ENCODE measurements around the gene SLF2. TPM values are rescaled to one million over a fixed set of nuclear protein-coding genes. Genes with fewer than 3 reads are reported as not detected.

Gene SLF2, protein sequence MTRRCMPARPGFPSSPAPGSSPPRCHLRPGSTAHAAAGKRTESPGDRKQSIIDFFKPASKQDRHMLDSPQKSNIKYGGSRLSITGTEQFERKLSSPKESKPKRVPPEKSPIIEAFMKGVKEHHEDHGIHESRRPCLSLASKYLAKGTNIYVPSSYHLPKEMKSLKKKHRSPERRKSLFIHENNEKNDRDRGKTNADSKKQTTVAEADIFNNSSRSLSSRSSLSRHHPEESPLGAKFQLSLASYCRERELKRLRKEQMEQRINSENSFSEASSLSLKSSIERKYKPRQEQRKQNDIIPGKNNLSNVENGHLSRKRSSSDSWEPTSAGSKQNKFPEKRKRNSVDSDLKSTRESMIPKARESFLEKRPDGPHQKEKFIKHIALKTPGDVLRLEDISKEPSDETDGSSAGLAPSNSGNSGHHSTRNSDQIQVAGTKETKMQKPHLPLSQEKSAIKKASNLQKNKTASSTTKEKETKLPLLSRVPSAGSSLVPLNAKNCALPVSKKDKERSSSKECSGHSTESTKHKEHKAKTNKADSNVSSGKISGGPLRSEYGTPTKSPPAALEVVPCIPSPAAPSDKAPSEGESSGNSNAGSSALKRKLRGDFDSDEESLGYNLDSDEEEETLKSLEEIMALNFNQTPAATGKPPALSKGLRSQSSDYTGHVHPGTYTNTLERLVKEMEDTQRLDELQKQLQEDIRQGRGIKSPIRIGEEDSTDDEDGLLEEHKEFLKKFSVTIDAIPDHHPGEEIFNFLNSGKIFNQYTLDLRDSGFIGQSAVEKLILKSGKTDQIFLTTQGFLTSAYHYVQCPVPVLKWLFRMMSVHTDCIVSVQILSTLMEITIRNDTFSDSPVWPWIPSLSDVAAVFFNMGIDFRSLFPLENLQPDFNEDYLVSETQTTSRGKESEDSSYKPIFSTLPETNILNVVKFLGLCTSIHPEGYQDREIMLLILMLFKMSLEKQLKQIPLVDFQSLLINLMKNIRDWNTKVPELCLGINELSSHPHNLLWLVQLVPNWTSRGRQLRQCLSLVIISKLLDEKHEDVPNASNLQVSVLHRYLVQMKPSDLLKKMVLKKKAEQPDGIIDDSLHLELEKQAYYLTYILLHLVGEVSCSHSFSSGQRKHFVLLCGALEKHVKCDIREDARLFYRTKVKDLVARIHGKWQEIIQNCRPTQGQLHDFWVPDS
- 14.0 and 25.8 TPM in 2 replicates for total RNA-seq

DNA sequence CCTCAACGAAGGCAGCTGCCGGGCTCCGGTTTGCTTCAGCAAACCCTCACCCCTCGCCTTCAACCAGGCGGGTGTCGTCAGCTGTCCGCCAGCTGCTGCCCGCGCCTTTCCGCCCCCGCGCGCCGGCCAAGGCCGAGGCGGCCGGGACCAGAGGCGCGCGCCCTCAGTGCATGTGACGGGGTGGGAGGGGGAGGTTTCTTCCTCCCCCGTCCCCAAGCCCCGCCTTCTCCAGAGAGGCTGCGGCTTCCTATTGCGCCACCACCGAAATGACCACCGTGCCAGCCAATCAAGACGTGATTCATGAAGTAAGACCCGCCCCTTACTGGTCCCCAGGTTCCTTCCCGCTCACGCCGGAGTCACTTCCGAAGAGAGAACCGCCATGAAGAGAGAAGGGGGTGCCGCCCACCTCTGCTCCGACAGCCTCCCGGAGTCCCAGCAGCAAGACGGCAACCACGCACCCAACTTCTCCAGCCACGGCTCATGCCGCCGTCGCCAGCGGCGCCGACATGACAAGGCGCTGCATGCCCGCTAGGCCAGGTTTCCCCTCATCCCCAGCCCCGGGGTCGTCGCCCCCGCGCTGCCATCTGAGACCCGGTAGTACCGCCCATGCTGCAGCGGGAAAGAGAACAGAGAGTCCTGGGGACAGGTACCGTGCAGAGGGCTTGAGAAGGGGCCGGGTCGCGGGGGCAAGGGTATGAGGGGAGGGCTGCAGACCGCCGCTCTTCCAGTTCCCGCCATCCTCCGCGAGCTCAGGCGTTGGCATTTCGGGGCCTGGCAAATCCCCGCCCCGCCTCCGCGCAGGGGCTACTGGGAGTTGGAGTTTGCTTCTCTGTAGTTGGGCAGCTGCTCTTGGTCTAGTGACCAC lies at the start of gene SLF2:
Gene SLF2 (plus strand): TSS at position 359 of the 865 bp plus-strand sequence. CDS start 148 bp downstream, at position 507.

DNA sequence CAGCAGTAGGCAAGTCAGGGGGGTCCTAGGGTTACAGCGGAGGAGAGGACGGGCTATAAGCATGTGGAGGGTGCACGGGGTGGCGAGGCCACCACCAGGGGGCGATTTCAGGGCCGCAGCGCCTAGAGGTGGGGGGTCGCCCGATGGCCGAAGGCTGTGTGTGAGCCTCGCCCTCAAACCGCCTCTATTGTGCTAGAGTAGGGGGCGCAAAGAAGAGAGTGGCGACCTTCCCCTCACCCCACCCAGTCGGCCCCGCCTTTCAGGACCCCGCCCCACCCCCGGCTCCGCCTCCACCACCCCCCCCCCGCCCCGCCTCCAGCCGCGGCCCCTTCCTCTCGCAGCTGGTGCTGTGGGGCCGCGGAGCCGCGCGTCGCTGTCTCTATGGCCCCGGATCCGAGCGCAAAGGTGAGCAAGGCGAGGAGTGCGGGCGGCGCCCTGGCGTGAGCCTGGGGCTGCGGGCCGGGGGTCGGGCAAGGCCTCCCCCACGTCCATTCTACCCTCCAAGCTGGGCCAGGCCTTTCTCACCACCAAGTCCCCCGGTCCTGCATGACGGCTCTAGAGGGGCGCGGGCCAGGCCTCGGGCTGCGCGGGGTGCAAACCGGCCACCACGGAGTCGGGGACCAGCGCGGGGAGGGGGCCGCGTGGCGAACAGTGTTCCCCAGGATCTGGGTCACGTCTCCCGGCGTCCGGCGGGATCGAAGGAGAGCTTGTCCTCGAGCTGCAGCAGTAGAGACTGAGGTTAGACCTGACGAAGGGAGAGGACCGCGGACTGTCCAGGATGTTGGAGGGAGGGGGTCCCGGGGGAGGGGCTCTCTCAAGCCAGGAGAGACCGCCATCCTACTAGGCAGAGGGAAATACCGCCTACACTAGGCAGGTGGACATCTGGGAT lies 56.7 kb downstream of the SLF2 start, which contains the start of gene SEMA4G:
Gene SEMA4G (plus strand): TSS at position 318 of the 889 bp plus-strand sequence. CDS start 3,409 bp downstream, outside the sequence.

DNA sequence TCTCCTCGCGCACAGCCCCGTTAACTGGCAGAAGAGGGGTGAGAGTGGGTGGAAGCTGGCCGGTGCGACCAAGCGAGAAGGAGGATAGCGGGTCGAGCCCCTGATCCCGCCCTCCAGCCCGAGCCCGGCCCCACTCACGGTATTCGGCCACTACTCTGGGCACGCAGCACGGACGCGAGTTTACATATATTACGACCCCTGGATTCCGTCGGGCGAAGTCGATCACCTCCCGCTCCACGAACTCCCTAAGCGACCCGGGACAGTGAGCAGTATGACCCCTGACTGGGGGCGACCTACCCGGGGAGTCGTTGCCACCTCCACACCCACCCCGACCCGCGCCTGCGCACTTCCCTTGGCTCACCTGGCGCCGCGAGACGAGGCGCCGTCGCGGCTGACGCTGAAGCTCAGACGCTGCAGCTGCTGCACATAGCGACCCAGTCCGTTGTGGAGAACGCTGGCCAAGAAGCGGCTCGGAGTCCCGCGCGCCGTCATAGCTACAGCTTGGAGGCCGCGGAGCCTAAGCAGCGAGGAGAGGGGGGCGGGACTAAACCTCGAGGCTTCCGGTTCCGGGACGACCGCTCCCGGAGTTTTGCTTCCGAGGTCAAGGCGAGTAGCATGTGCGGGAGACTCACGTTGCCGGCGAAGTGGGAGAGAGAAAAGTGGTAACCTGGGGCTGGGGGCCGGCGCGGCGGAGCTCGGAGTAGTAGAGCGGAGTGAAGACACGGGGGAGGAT lies 74.4 kb downstream of the SLF2 start, which contains the start of the genes MRPL43 and TWNK:
Gene MRPL43 (minus strand): TSS at position 546 of the 733 bp plus-strand sequence. CDS start 54 bp downstream, at position 492.
Gene TWNK (plus strand): TSS at position 592 of the 733 bp plus-strand sequence. CDS start 668 bp downstream, outside the sequence.

DNA sequence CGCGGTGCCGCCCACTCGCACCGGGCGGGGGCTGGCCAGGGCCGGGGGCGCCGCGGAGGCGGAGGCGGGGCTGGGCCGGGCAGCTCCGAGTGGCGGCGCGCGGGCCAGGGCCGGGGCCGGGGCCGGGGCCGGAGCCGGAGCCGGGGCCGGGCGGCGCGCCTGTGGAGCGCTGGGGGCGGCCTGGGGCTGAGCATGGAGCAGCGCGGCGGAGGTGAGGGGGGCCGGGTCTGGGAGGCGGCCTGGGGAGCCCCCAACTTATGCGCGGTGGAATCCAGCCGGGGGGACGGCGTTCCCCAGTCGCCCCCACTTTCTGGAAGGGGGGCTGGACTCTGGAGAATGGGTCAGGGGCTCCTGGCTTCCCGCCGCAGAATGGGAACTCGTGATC lies 87.0 kb downstream of the SLF2 start, which contains the start of gene LZTS2:
Gene LZTS2 (plus strand): TSS at position 67 of the 385 bp plus-strand sequence. CDS start 2,731 bp downstream, outside the sequence.

Other genes starting within 250 kb of the SLF2 start
- gene PAX2, start 167.4 kb upstream of the SLF2 start, total RNA-seq = not detected in 2 replicates
- 0.30 and 0.65 TPM in 2 replicates for gene SEMA4G, start 56.5 kb downstream of the SLF2 start, total RNA-seq
- 58.1 and 83.1 TPM in 2 replicates for gene MRPL43, start 74.5 kb downstream of the SLF2 start, total RNA-seq
- 8.8 and 10.9 TPM in 2 replicates for gene TWNK, start 74.6 kb downstream of the SLF2 start, total RNA-seq
- gene LZTS2, start 86.8 kb downstream of the SLF2 start, total RNA-seq = 37.4 and 58.7 TPM in 2 replicates
- 0.65 and 1.1 TPM in 2 replicates for gene PDZD7, start 118.2 kb downstream of the SLF2 start, total RNA-seq
- gene SFXN3, start 118.3 kb downstream of the SLF2 start, total RNA-seq = 51.3 and 52.0 TPM in 2 replicates
- 3.6 and 7.6 TPM in 2 replicates for gene KAZALD1, start 149.0 kb downstream of the SLF2 start, total RNA-seq
- 0.15 TPM in 1 of 2 replicates, not detected in the other for gene TLX1, start 218.3 kb downstream of the SLF2 start, total RNA-seq

Data from epithelial cell of umbilical artery (primary cell).